ENCODE measurements around the gene SREBF2.

DNA sequence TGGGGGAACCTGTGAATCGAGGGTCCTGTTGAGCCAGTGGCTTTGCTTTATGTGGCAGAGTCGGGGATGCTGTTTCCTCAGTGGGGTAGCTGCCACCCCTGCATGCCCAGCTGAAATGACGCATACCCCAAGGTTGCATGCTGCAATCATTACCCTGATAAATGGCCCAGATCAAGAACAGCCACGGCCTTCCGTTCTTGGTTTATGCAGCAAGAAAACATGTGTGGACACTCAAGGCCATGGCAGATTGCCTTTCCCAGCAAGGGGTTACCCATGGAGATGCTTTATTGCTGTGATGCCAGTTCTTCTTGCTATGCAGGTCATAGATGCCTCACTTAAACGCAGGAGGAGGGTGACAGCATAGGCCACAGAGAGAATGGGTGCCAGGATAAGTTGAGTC is 14.3 kb upstream of the SREBF2 start:
- TF ChIP-seq FOSL1 (IDR thresholded peaks at IDR 0.05; ENCODE audit: low read depth) (no peak), POLR2A (IDR thresholded peaks at IDR 0.05; ENCODE audit: borderline replicate concordance, extremely low read depth, insufficient read depth, insufficient read length) (no peak), YY1 (IDR thresholded peaks at IDR 0.05; ENCODE audit: extremely low read depth, insufficient replicate concordance, low read depth, low read length) (no peak), EZH2 (IDR thresholded peaks at IDR 0.05) (no peak), EZH2phosphoT487 (IDR thresholded peaks at IDR 0.05; ENCODE audit: borderline replicate concordance) (no peak), CBX3 (IDR thresholded peaks at IDR 0.05; ENCODE audit: low read depth) (no peak), POLR2AphosphoS5 (IDR thresholded peaks at IDR 0.05; ENCODE audit: low read depth, low read length) (no peak), SRF (IDR thresholded peaks at IDR 0.05; ENCODE audit: low read depth) (no peak), CTCF (IDR thresholded peaks at IDR 0.05 in 2 of 3, conservative IDR thresholded peaks at IDR 0.05 in 1 of 3; ENCODE audit: borderline replicate concordance in 1 of 3, insufficient read depth in 1 of 3, low read depth in 2 of 3, low read length in 2 of 3) (no peak), CEBPB (IDR thresholded peaks at IDR 0.05; ENCODE audit: low read depth) (no peak)
